Left ventricle myocardium inferior (tissue), 1 donor: ENCODE measurements around the gene DNAJB7. TPM values are rescaled to one million over a fixed set of nuclear protein-coding genes. Genes with fewer than 3 reads are reported as not detected.

Experiments used
- DNase-seq: peaks from one replicate; pipeline ENCODE4 v3.0.0-alpha.2; 2020
- H3K27ac ChIP-seq: fragments of 200-600 bp; replicated peaks from 2 replicates; pipeline ENCODE4 v1.8.0; 2021
- H3K27me3 ChIP-seq: fragments of 200-600 bp; 2 replicates; pipeline ENCODE4 v1.8.0; 2021; ENCODE audit warnings: low read depth
- H3K36me3 ChIP-seq: fragments of 200-600 bp; 2 replicates; pipeline ENCODE4 v1.8.0; 2021
- H3K4me1 ChIP-seq: fragments of 200-600 bp; 2 replicates; pipeline ENCODE4 v1.8.0; 2021
- H3K4me3 ChIP-seq: fragments of 200-600 bp; 2 replicates; pipeline ENCODE4 v1.8.0; 2021; ENCODE audit warnings: mild to moderate bottlenecking, moderate library complexity
- H3K9me3 ChIP-seq: fragments of 200-600 bp; replicated peaks from 2 replicates; pipeline ENCODE4 v1.8.0; 2021
- intact Hi-C: fragments of 100-400 bp; cut with micrococcal nuclease; formaldehyde crosslinking; loops from one replicate; pipeline ENCODE4 v1.11.0; 2022
- microRNA-seq: library from miRNA; unstranded; fragments of <30 nt; microRNA quantifications from one replicate; pipeline ENCODE4 v1.2.0, GENCODE V29; 2020
- total RNA-seq: library from RNA; stranded (reverse); fragmentation: NEBNext Ultra II Directional; extraction: Animal tissue kit (Norgen Biotek cat#: 25700); gene quantifications from one replicate; pipeline ENCODE4 v1.2.1, GENCODE V29; 2021
- TF ChIP-seq, protein P1 (sequence below): fragments of 200-600 bp; IDR thresholded peaks from 2 replicates; pipeline ENCODE4 v1.8.0; 2021; ENCODE audit warnings: antibody characterized with exemption, mild to moderate bottlenecking, borderline replicate concordance
- donor health status: DM: no; HTN: yes; CAD: no; lungs with severe emphysema.

DNAJB7 gene
- total RNA-seq, 1 donor from 2014 or later = not detected

DNA sequence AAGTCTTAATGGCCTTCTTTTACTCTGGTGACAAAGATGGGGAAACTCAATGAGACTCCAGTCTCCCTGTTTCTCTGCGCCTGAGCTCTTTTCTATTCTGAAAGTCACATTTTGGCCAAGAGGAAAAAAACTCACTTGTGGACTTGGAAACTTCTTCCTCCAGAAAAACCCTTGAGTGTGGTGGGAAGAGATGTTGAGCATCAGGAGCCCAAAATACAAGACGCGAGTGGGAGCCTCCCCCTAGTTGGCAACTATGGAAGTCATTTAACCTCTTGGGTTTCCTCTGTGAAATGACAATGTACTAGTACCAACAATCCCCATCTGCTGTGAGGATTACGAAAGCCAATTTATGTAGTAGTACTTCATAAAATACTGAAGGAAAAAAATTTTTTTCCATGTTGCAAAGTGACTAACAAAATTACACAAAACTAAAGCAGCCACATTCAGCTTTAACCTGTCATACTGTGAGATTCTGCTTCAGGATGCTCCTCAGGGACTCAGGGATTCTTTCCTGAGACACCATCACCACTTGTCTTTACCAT is 42.2 kb downstream of the DNAJB7 start:
- Histone ChIP-seq H3K4me3 (peak overlapping the region; percentile 91), H3K36me3 (peaks cover 20% of the 10 kb centered on the region), H3K27ac (peak overlapping the region; percentile 83), H3K4me1 (peaks cover 35% of the 10 kb centered on the region), H3K9me3 (no peaks in the 10 kb centered on the region), H3K27me3 (no peaks in the 10 kb centered on the region)
- intact Hi-C loops = no loop called here
- TF ChIP-seq, protein P1, sequence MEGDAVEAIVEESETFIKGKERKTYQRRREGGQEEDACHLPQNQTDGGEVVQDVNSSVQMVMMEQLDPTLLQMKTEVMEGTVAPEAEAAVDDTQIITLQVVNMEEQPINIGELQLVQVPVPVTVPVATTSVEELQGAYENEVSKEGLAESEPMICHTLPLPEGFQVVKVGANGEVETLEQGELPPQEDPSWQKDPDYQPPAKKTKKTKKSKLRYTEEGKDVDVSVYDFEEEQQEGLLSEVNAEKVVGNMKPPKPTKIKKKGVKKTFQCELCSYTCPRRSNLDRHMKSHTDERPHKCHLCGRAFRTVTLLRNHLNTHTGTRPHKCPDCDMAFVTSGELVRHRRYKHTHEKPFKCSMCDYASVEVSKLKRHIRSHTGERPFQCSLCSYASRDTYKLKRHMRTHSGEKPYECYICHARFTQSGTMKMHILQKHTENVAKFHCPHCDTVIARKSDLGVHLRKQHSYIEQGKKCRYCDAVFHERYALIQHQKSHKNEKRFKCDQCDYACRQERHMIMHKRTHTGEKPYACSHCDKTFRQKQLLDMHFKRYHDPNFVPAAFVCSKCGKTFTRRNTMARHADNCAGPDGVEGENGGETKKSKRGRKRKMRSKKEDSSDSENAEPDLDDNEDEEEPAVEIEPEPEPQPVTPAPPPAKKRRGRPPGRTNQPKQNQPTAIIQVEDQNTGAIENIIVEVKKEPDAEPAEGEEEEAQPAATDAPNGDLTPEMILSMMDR = no peak
- no peak for DNase-seq

DNA sequence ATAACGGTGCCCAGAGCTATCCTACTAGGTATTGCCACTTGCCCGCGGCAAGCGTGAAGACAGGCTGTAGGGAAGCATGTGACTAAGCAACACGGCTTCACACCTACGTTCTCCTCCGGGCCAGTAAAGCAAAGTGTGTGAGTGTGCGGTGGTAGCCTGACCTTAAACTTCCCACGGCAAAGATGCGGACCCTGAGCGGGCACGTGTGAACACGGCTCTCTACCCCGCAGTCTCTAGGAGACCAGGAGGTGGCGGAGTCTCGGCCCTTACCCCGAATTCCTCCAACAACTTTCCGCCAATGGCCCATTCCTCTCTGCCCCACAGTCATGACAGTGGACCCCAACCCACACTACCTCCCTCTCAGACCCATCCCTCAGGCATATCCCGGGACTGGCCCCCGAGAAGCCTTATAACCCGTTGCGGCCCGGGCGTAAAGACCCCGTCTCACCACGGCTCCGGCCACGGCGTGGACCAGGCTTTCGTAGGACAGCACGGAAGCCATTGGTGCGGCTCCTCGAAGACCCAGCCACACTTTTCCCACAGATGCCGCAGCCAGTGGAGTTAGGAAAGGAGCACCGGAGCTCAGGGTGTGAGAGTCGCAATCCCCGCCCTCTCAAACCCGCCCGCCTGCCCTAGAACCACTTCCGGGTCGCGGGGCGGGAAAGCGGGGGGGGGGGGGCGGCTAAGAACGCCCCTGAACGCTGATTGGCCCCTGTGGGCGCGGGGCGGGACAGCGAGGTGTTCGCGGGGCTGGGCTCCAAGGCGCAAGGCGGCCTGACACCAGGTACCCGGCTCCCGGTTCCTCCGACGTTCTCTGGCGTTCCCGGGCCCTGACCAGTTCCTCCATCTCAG is 42.9 kb downstream of the DNAJB7 start, which contains the start of gene SLC25A17:
Gene SLC25A17 (minus strand): TSS at position 600 of the 852 bp plus-strand sequence. CDS start 98 bp downstream, at position 502.
- Histone ChIP-seq H3K27ac (peak within 1 kb of the TSS; percentile 83), H3K4me1 (peaks cover 35% of the 10 kb centered on the region), H3K27me3 (no peaks in the 10 kb centered on the region), H3K9me3 (no peaks in the 10 kb centered on the region), H3K36me3 (peaks cover 13% of the 10 kb centered on the region), H3K4me3 (peak within 1 kb of the TSS; percentile 91)
- intact Hi-C loops = no loop called here
- TF ChIP-seq, protein P1 = peak; percentile 57
- DNase-seq = peak; percentile 90

DNA sequence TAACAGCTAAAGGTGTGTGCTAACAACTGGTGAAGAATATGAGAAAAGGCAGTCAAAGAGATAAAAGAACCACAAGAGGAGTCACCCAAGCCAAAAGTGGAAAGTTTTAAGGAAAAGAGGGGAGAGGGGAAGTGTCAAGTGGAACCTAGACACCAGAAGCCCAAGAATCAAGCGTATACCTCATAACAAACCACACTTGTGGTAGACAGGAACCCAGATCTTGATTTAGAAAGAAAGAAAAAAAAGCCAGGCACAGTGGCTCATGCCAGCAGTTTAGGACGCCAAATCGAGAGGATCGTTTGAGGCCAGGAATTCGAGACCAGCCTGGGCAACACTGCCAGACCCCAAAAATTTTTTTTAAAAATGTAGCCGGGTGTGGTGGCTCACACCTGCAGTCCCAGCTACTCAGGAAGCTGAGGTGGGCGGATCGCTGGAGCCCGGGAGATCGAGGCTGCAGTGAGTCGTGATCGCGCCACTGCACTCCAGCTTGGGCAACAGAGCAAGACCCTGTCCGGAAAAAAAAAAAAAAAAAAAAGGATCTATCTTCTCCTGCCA is 43.6 kb downstream of the DNAJB7 start:
- TF ChIP-seq, protein P1 = no peak
- intact Hi-C loops = no loop called here
- peaks cover 7% of the 10 kb centered on the region for H3K36me3 ChIP-seq
- peaks cover 35% of the 10 kb centered on the region for H3K4me1 ChIP-seq
- no peaks in the 10 kb centered on the region for H3K27me3 ChIP-seq
- no peaks in the 10 kb centered on the region for H3K9me3 ChIP-seq
- no peak for DNase-seq
- H3K4me3 ChIP-seq = peak overlapping the region; percentile 91
- H3K27ac ChIP-seq = no peak overlapping the region

DNA sequence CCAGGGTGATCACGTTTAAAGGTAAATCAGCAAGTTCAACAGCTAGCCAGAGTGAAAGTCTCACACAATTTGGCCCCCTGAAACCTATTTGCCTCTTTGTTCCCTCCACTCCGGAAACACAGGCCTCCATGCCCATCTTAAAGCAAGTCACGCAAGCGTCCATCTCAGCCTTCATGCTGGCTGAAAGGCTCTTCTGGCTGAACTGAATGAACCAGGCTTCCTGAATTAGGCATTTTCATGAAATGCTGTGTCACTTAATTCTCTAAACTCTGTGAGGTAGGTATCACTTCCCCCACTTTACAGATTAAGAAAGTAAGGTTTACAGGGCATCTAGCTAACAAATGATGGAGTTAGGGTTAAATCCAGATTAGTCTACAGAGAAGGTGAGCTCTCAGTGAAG is 44.2 kb downstream of the DNAJB7 start:
- H3K9me3 ChIP-seq = no peaks in the 10 kb centered on the region
- H3K27me3 ChIP-seq = no peaks in the 10 kb centered on the region
- TF ChIP-seq, protein P1 = no peak
- H3K36me3 ChIP-seq = peaks cover 2% of the 10 kb centered on the region
- no peak for DNase-seq
- H3K27ac ChIP-seq = no peak overlapping the region
- H3K4me1 ChIP-seq = peaks cover 35% of the 10 kb centered on the region
- H3K4me3 ChIP-seq = peak overlapping the region; percentile 91
- intact Hi-C loops = no loop called here

DNA sequence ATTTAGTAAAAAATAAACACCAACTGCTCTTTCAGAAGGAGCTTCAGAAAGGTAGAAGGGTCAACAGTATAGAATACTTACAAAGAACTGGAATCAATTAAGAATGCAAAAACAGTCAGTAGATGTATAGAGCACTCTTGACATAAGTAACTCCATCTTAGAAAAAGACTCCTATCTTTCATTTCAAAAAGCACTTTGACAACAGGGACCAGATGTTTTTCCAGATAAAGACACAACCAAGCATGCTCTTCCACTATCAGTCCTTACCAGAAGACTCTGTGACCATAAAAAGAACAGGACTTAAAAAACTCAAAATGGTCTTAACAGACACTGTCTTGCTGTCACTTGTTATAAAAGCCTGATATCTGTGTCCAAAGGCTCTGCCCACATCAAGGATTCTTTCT is 48.0 kb downstream of the DNAJB7 start:
- no peak overlapping the region for H3K27ac ChIP-seq
- no peaks in the 10 kb centered on the region for H3K27me3 ChIP-seq
- DNase-seq = no peak
- H3K4me3 ChIP-seq = no peak overlapping the region
- peaks cover 22% of the 10 kb centered on the region for H3K4me1 ChIP-seq
- intact Hi-C loops = no loop called here
- TF ChIP-seq, protein P1 = no peak
- H3K9me3 ChIP-seq = no peaks in the 10 kb centered on the region
- no peaks in the 10 kb centered on the region for H3K36me3 ChIP-seq

Small RNA genes lying within 50 kb of the gene (microRNA-seq; reads per million reads assigned to microRNA genes)
- 0.94 reads per million for gene MIR4766

Other genes starting within 250 kb of the DNAJB7 start
- 19.2 TPM for gene MRTFA, start 225.4 kb downstream of the DNAJB7 start, total RNA-seq
- 0.36 TPM for gene MCHR1, start 182.6 kb downstream of the DNAJB7 start, total RNA-seq
- 4.8 TPM for gene SLC25A17, start 42.8 kb downstream of the DNAJB7 start, total RNA-seq
- 181 TPM for gene ST13, start 5.5 kb downstream of the DNAJB7 start, total RNA-seq
- gene XPNPEP3, start 5.0 kb downstream of the DNAJB7 start, total RNA-seq = 28.7 TPM
- 69.7 TPM for gene RBX1, start 89.3 kb upstream of the DNAJB7 start, total RNA-seq
- gene EP300, start 230.5 kb upstream of the DNAJB7 start, total RNA-seq = 26.2 TPM